Mammary epithelial cell (primary cell): ENCODE measurements around the gene COQ8B.

ENCODE experiments used
- CTCF ChIP-seq, 2 donors: IDR thresholded peaks in 1 of 2; conservative IDR thresholded peaks in 1 of 2; 2 replicates each; pipeline ENCODE4 v1.5.1; 2011 to 2012; ENCODE audit warnings: inconsistent platforms in 2 of 2, low read length in 2 of 2, mild to moderate bottlenecking in 2 of 2, control low read depth in 1 of 2, low read depth in 1 of 2; ENCODE audit not compliant: insufficient read depth in 1 of 2; ENCODE audit errors: extremely low read depth in 1 of 2
- EZH2 ChIP-seq: IDR thresholded peaks from 2 replicates; pipeline ENCODE4 v1.6.1; 2012; ENCODE audit warnings: low read length, inconsistent platforms, borderline replicate concordance

DNA sequence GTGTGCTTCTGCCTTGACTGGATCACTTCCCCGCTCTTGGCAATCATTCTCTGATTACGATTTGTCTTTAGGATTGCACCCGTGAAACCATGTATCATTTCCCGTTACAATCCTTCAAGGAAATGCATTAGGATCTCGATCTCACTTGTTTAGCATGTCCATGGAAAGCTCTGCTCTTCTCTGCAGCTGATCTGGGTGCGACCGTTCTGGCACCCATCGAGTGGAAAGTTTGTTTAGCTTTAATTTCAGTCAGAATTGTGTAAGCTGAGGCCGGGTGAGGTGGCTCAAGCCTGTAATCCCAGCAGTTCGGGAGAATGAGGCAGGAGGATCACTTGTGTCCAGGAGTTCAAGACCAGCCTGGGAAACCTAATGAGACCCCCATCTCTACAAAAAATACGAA lies 57.1 kb downstream of the COQ8B start:
- TF ChIP-seq CTCF (conservative IDR thresholded peaks at IDR 0.05 in 1 of 2, IDR thresholded peaks at IDR 0.05 in 1 of 2; ENCODE audit: extremely low read depth in 1 of 2, insufficient read depth in 1 of 2, low read depth in 1 of 2, low read length in 2 of 2) (no peak), EZH2 (no peak)
